H9 (cell line): ENCODE results near the gene SERPINA5. TPM values are rescaled to one million over a fixed set of nuclear protein-coding genes. Genes with fewer than 3 reads are reported as not detected.

Experiments used
- DNase-seq: peaks from one replicate; pipeline ENCODE4 v3.0.0-alpha.2; 2017
- H2AFZ ChIP-seq: one replicate; pipeline ENCODE4 v1.6.1; 2013; ENCODE audit warnings: mild to moderate bottlenecking, low read length, control low read depth, moderate library complexity
- H2AK5ac ChIP-seq: 2 replicates; pipeline ENCODE4 v1.6.1; 2013; ENCODE audit warnings: low read length, control low read depth, mixed read lengths; ENCODE audit not compliant: insufficient read length
- H2BK120ac ChIP-seq: one replicate; pipeline ENCODE4 v1.6.1; 2013; ENCODE audit warnings: low read depth, mild to moderate bottlenecking, low read length, control low read depth, inconsistent platforms; ENCODE audit not compliant: poor library complexity, severe bottlenecking
- H2BK12ac ChIP-seq: 2 replicates; pipeline ENCODE4 v1.6.1; 2013; ENCODE audit warnings: low read length, control low read depth, mixed read lengths, low read depth; ENCODE audit not compliant: insufficient read length
- H2BK15ac ChIP-seq: 2 replicates; pipeline ENCODE4 v1.6.1; 2013; ENCODE audit warnings: low read depth, low read length, control low read depth
- H2BK20ac ChIP-seq: one replicate; pipeline ENCODE4 v1.6.1; 2013; ENCODE audit warnings: low read depth, mild to moderate bottlenecking, low read length, control low read depth, inconsistent platforms; ENCODE audit not compliant: poor library complexity, severe bottlenecking
- H2BK5ac ChIP-seq: 2 replicates; pipeline ENCODE4 v1.6.1; 2013; ENCODE audit warnings: low read length, control low read depth, mixed read lengths; ENCODE audit not compliant: insufficient read length
- H3K14ac ChIP-seq: 2 replicates; pipeline ENCODE4 v1.6.1; 2013; ENCODE audit warnings: low read length, control low read depth; ENCODE audit not compliant: insufficient read depth
- H3K18ac ChIP-seq: 2 replicates; pipeline ENCODE4 v1.6.1; 2013; ENCODE audit warnings: low read depth, mild to moderate bottlenecking, mixed read lengths, low read length, control low read depth; ENCODE audit not compliant: insufficient read length
- H3K23ac ChIP-seq: 2 replicates; pipeline ENCODE4 v1.6.1; 2013; ENCODE audit warnings: low read length, control low read depth, mixed read lengths, low read depth; ENCODE audit not compliant: insufficient read length
- H3K23me2 ChIP-seq: 2 replicates; pipeline ENCODE4 v1.6.1; 2013; ENCODE audit warnings: low read depth, mild to moderate bottlenecking, mixed read lengths, low read length, control low read depth; ENCODE audit not compliant: insufficient read length, poor library complexity, severe bottlenecking
- H3K27ac ChIP-seq: 2 replicates; pipeline ENCODE4 v1.5.1; 2013; ENCODE audit warnings: low read length, control low read depth, mixed read lengths, low read depth; ENCODE audit not compliant: insufficient read length
- H3K27me3 ChIP-seq: 2 replicates; pipeline ENCODE4 v1.6.1; 2013; ENCODE audit warnings: low read length, control low read depth, inconsistent platforms; ENCODE audit not compliant: insufficient read depth
- H3K4ac ChIP-seq: 2 replicates; pipeline ENCODE4 v1.6.1; 2013; ENCODE audit warnings: low read depth, mild to moderate bottlenecking, control low read depth, inconsistent platforms, low read length, moderate library complexity
- H3K4me1 ChIP-seq: 2 replicates; pipeline ENCODE4 v1.6.1; 2013; ENCODE audit warnings: low read length, control low read depth, inconsistent platforms; ENCODE audit not compliant: insufficient read depth
- H3K4me2 ChIP-seq: 2 replicates; pipeline ENCODE4 v1.6.1; 2013; ENCODE audit warnings: low read length, control low read depth, mixed read lengths; ENCODE audit not compliant: insufficient read length, insufficient read depth
- H3K56ac ChIP-seq: 2 replicates; pipeline ENCODE4 v1.6.1; 2013; ENCODE audit warnings: low read depth, mild to moderate bottlenecking, mixed read lengths, low read length, control low read depth; ENCODE audit not compliant: insufficient read length
- H3K79me1 ChIP-seq: 2 replicates; pipeline ENCODE4 v1.6.1; 2013; ENCODE audit warnings: low read depth, mild to moderate bottlenecking, moderate library complexity, low read length, control low read depth, inconsistent platforms; ENCODE audit not compliant: insufficient read depth, poor library complexity, severe bottlenecking
- H3K79me2 ChIP-seq: 2 replicates; pipeline ENCODE4 v1.6.1; 2013; ENCODE audit warnings: low read length, control low read depth, inconsistent platforms; ENCODE audit not compliant: insufficient read depth
- H3K9ac ChIP-seq: 2 replicates; pipeline ENCODE4 v1.6.1; 2013; ENCODE audit warnings: low read length, control low read depth, mixed read lengths; ENCODE audit not compliant: insufficient read length; ENCODE audit errors: extremely low read depth
- H3K9me3 ChIP-seq: one replicate; pipeline ENCODE4 v1.6.1; 2013; ENCODE audit warnings: low read depth, low read length, inconsistent platforms; ENCODE audit not compliant: control insufficient read depth
- H3T11ph ChIP-seq: one replicate; pipeline ENCODE4 v1.6.1; 2013; ENCODE audit warnings: mild to moderate bottlenecking, low read length, control low read depth, inconsistent platforms
- H4K20me1 ChIP-seq: one replicate; pipeline ENCODE4 v1.6.1; 2013; ENCODE audit not compliant: control insufficient read depth, insufficient read length, insufficient read depth
- H4K5ac ChIP-seq: 2 replicates; pipeline ENCODE4 v1.6.1; 2013; ENCODE audit warnings: low read depth, mild to moderate bottlenecking, mixed read lengths, low read length, control low read depth; ENCODE audit not compliant: insufficient read length
- H4K8ac ChIP-seq: replicated peaks from 2 replicates; pipeline ENCODE4 v1.6.1; 2013; ENCODE audit warnings: low read length, control low read depth, mixed read lengths, low read depth; ENCODE audit not compliant: insufficient read length
- H4K91ac ChIP-seq: 2 replicates; pipeline ENCODE4 v1.6.1; 2013; ENCODE audit warnings: low read depth, mild to moderate bottlenecking, moderate library complexity, mixed read lengths, low read length, control low read depth; ENCODE audit not compliant: insufficient read length
- H3K27ac Mint-ChIP-seq, 3 experiments: 2 replicates in 2 of 3; 3 replicates in 1 of 3; pipeline ENCODE4 v1.8.0; 2020 to 2021; ENCODE audit warnings: mixed read lengths in 3 of 3, mild to moderate bottlenecking in 1 of 3, moderate library complexity in 1 of 3
- H3K27me3 Mint-ChIP-seq: 2 replicates; pipeline ENCODE4 v1.8.0; 2021; ENCODE audit warnings: low read depth, mild to moderate bottlenecking, moderate library complexity, mixed read lengths
- H3K36me3 Mint-ChIP-seq, 3 experiments: 2 replicates in 2 of 3; 3 replicates in 1 of 3; pipeline ENCODE4 v1.8.0; 2020 to 2021; ENCODE audit warnings: low read depth in 3 of 3, mixed read lengths in 3 of 3; ENCODE audit not compliant: insufficient read depth in 1 of 3
- H3K4me1 Mint-ChIP-seq, 2 experiments: 2 replicates each; pipeline ENCODE4 v1.8.0; 2020; ENCODE audit warnings: mixed read lengths in 2 of 2
- H3K4me3 Mint-ChIP-seq, 2 experiments: 2 replicates in 1 of 2; 3 replicates in 1 of 2; pipeline ENCODE4 v1.8.0; 2020 to 2021; ENCODE audit warnings: mild to moderate bottlenecking in 2 of 2, mixed read lengths in 2 of 2, moderate library complexity in 1 of 2
- H3K9me3 Mint-ChIP-seq, 2 experiments: 2 replicates in 1 of 2; 3 replicates in 1 of 2; pipeline ENCODE4 v1.8.0; 2020; ENCODE audit warnings: mild to moderate bottlenecking in 2 of 2, mixed read lengths in 2 of 2, moderate library complexity in 1 of 2
- WGBS: extraction: QIAGEN DNeasy Blood & Tissue Kit; methylation state at CpG from one replicate; pipeline ENCODE4 v1.1.7; 2013; ENCODE audit warnings: missing lambda C conversion rate, low lambda C conversion rate, mixed read lengths; ENCODE audit not compliant: insufficient read length; ENCODE audit errors: extremely low coverage; 5-methylcytosine and 5-hydroxymethylcytosine counted together
- total RNA-seq: library from RNA; stranded (reverse); gene quantifications from 2 replicates; pipeline ENCODE4 v1.2.1, GENCODE V29; 2021
- TF ChIP-seq, protein P1 (sequence below): fragments of 200-600 bp; sonication (generic); conservative IDR thresholded peaks from 3 replicates; pipeline ENCODE4 v1.8.0; 2021; ENCODE audit warnings: antibody characterized with exemption, mild to moderate bottlenecking

Gene SERPINA5
- total RNA-seq, 1 experiment from 2014 or later: 1.1 TPM

DNA sequence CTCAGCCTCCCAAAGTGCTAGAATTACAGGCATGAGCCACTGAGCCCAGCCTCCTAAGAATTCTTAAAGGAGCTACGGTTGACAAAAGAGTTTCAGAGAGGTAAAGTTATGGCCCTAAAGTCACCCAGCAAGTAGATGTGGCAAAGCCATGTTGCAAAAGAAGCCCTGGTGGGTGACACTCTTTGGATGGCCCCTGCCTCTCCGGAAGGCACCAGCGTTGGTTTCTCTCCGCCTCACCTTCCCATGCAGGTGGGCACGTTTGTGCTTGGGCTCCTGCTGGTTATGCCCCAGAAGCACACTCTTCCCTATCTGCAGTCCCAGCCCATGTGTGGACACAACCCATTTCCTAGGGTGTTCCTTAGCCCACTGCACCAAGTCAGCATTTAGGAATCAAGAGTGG is 21.5 kb downstream of the SERPINA5 start:
- DNase-seq: no peak
- Histone ChIP-seq H3K4me1 (0 out of 2 replicates have a peak, but pooled peaks cover 2% of the 10 kb centered on the region), H3K4ac (no peak overlapping the region), H3K27ac (no peak overlapping the region), H3K79me1 (no peaks in the 10 kb centered on the region), H4K5ac (no peak overlapping the region), H2AK5ac (no peak overlapping the region), H2BK120ac (no peak overlapping the region), H4K8ac (no peak overlapping the region), H3T11ph (no peak overlapping the region), H3K23me2 (no peaks in the 10 kb centered on the region), H2BK12ac (no peak overlapping the region), H4K20me1 (no peaks in the 10 kb centered on the region), H2BK5ac (no peak overlapping the region), H3K23ac (no peak overlapping the region), H3K4me2 (no peak overlapping the region), H3K9me3 (no peaks in the 10 kb centered on the region), H2BK20ac (no peak overlapping the region), H3K18ac (no peak overlapping the region), H3K27me3 (no peaks in the 10 kb centered on the region), H2AFZ (no peak overlapping the region), H3K79me2 (no peaks in the 10 kb centered on the region), H3K9ac (no peak overlapping the region), H3K14ac (no peak overlapping the region), H2BK15ac (no peak overlapping the region), H3K56ac (no peak overlapping the region), H4K91ac (no peak overlapping the region)
- H3K27ac Mint-ChIP-seq: no peak overlapping the region
- H3K4me1 Mint-ChIP-seq: peaks cover 20 to 24% of the 10 kb centered on the region in 2 experiments
- no CpG with 5 or more reads among the region's 5 CpGs for WGBS
- peaks cover 0 to 5% (median 0%) of the 10 kb centered on the region in 3 experiments; a peak in 3 of 7 replicates for H3K36me3 Mint-ChIP-seq
- peaks cover 0 to 3% of the 10 kb centered on the region in 2 experiments; a peak in 2 of 5 replicates for H3K9me3 Mint-ChIP-seq
- H3K4me3 Mint-ChIP-seq: no peak overlapping the region
- TF ChIP-seq, protein P1, sequence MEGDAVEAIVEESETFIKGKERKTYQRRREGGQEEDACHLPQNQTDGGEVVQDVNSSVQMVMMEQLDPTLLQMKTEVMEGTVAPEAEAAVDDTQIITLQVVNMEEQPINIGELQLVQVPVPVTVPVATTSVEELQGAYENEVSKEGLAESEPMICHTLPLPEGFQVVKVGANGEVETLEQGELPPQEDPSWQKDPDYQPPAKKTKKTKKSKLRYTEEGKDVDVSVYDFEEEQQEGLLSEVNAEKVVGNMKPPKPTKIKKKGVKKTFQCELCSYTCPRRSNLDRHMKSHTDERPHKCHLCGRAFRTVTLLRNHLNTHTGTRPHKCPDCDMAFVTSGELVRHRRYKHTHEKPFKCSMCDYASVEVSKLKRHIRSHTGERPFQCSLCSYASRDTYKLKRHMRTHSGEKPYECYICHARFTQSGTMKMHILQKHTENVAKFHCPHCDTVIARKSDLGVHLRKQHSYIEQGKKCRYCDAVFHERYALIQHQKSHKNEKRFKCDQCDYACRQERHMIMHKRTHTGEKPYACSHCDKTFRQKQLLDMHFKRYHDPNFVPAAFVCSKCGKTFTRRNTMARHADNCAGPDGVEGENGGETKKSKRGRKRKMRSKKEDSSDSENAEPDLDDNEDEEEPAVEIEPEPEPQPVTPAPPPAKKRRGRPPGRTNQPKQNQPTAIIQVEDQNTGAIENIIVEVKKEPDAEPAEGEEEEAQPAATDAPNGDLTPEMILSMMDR: no peak
- H3K27me3 Mint-ChIP-seq: peaks cover 17% of the 10 kb centered on the region
